GM19239 (cell line): Measurements from ENCODE around the gene MAGI2.
"Not testable (repeated sequence)": the region's sequence is repeated elsewhere in the genome, so short reads cannot be mapped to it uniquely, and the experiment has no call there.

Experiments used
- DNase-seq: peaks from one replicate; pipeline ENCODE4 v3.0.0; 2011; ENCODE audit warnings: low spot score; ENCODE audit not compliant: insufficient read length
- FAIRE-seq: peaks from 2 replicates; lab custom pipeline; 2011; peaks lifted over from hg19 to GRCh38; lab: Jason Lieb, UNC

MAGI2 gene

GRCh38 chr7:78996013-78996412, 457.5 kb downstream of the MAGI2 start:
- DNase-seq (no peak), FAIRE-seq (no peak)

GRCh38 chr7:78993341-78993740, 460.1 kb downstream of the MAGI2 start:
- FAIRE-seq (no peak), DNase-seq (no peak)

GRCh38 chr7:78985509-78985908, 468.0 kb downstream of the MAGI2 start:
- no peak for FAIRE-seq
- no peak for DNase-seq

- DNase-seq (no peak), FAIRE-seq (no peak)
These were observed 470.0 kb downstream of the MAGI2 start for GRCh38 chr7:78983483-78983882.

GRCh38 chr7:78970440-78970916, 483.0 kb downstream of the MAGI2 start:
- no peak for DNase-seq
- no peak for FAIRE-seq

- DNase-seq (no peak), FAIRE-seq (no peak)
These were observed 484.5 kb downstream of the MAGI2 start for GRCh38 chr7:78968951-78969350.

- not testable (repeated sequence) for DNase-seq, FAIRE-seq
These were observed 485.9 kb downstream of the MAGI2 start for GRCh38 chr7:78967561-78967960.

- DNase-seq (no peak), FAIRE-seq (no peak)
These were observed 486.4 kb downstream of the MAGI2 start for GRCh38 chr7:78967046-78967445.

- no peak for FAIRE-seq
- no peak for DNase-seq
These were observed 494.0 kb downstream of the MAGI2 start for GRCh38 chr7:78959477-78959876.

GRCh38 chr7:78955329-78955728, 498.1 kb downstream of the MAGI2 start:
- FAIRE-seq = no peak
- DNase-seq = no peak

GRCh38 chr7:78953726-78954363, 499.6 kb downstream of the MAGI2 start:
- no peak for DNase-seq
- FAIRE-seq = no peak

- FAIRE-seq = no peak
- DNase-seq = no peak
These were observed 500.4 kb downstream of the MAGI2 start for GRCh38 chr7:78953090-78953489.

- FAIRE-seq = no peak
- no peak for DNase-seq
These were observed 513.8 kb downstream of the MAGI2 start for GRCh38 chr7:78939669-78940068.

GRCh38 chr7:78924581-78924980, 528.9 kb downstream of the MAGI2 start:
- DNase-seq (no peak), FAIRE-seq (no peak)

GRCh38 chr7:78912781-78913180, 540.7 kb downstream of the MAGI2 start:
- FAIRE-seq = no peak
- no peak for DNase-seq

- no peak for DNase-seq
- FAIRE-seq = no peak
These were observed 546.7 kb downstream of the MAGI2 start for GRCh38 chr7:78906735-78907134.

- no peak for DNase-seq
- FAIRE-seq = no peak
These were observed 548.0 kb downstream of the MAGI2 start for GRCh38 chr7:78905436-78905835.

- FAIRE-seq = no peak
- no peak for DNase-seq
These were observed 548.5 kb downstream of the MAGI2 start for GRCh38 chr7:78904983-78905382.

GRCh38 chr7:78901566-78901965, 551.9 kb downstream of the MAGI2 start:
- DNase-seq (no peak), FAIRE-seq (no peak)

GRCh38 chr7:78900806-78901205, 552.7 kb downstream of the MAGI2 start:
- DNase-seq = no peak
- FAIRE-seq = no peak

GRCh38 chr7:78895393-78895792, 558.1 kb downstream of the MAGI2 start:
- no peak for DNase-seq
- no peak for FAIRE-seq

- DNase-seq = no peak
- no peak for FAIRE-seq
These were observed 574.3 kb downstream of the MAGI2 start for GRCh38 chr7:78879206-78879605.
